Effector memory CD8-positive, alpha-beta T cell (primary cell): ENCODE results near the gene CHRNB2.

ENCODE experiments used
- ATAC-seq: fragments of 150-1000 bp; cut with Tn5 transposase; replicated peaks from 2 replicates; pipeline ENCODE4 v1.10.0; 2021; ENCODE audit warnings: mild to moderate bottlenecking, moderate library complexity
- DNase-seq, 3 experiments: peaks; one replicate each; pipeline ENCODE4 v3.0.0; 2021
- H3K27ac Mint-ChIP-seq, 2 donors: one replicate each; pipeline ENCODE4 v1.8.0; 2022; ENCODE audit warnings: mild to moderate bottlenecking in 2 of 2, mixed read lengths in 2 of 2, moderate library complexity in 2 of 2
- H3K27me3 Mint-ChIP-seq, 2 donors: one replicate each; pipeline ENCODE4 v1.8.0; 2022; ENCODE audit warnings: mixed read lengths in 2 of 2
- H3K36me3 Mint-ChIP-seq: one replicate; pipeline ENCODE4 v1.8.0; 2022; ENCODE audit warnings: mild to moderate bottlenecking, moderate library complexity, mixed read lengths; ENCODE audit not compliant: insufficient read depth
- H3K4me1 Mint-ChIP-seq, 2 donors: one replicate each; pipeline ENCODE4 v1.8.0; 2022; ENCODE audit warnings: low read depth in 2 of 2, mixed read lengths in 2 of 2
- H3K4me3 Mint-ChIP-seq, 2 donors: one replicate each; pipeline ENCODE4 v1.8.0; 2022; ENCODE audit warnings: mild to moderate bottlenecking in 2 of 2, mixed read lengths in 2 of 2, moderate library complexity in 2 of 2
- H3K9me3 Mint-ChIP-seq, 2 donors: one replicate each; pipeline ENCODE4 v1.8.0; 2022; ENCODE audit warnings: mixed read lengths in 2 of 2

CHRNB2 gene

DNA sequence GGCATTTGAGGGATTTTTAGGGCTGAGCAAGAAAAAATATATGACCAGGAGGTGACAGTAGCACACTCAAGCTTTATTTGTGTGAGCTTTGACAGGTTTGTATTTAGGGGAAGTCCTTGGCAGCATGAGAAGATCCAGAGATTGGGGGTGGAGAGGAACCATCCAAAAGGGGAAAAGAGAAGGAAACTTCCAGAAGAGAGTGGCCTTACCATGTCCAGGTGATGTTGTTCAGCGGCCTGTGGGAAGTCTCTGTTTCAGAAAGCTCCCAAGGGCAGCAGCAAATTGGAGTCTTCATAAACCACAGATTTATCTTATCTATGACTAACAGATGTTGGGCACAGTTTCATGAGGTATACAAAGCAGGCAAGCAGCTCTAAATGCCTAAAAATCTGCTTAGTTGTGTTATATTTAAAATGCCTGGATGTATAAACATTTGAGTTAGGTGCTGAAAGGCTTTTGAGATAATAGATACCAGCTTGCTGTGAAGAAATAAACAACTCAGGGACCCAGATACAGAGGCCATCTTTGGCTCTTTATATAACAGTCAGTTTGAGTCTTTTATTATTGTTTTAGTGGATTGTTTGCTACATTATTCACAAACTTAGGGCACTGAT, 61.6 kb downstream of the CHRNB2 start:
- Mint-ChIP-seq H3K4me1 (peaks cover 10 to 12% of the 10 kb centered on the region in 2 donors), H3K27me3 (peaks cover 16 to 22% of the 10 kb centered on the region in 2 donors), H3K4me3 (peak overlapping the region in 1 of 2 donors; percentile 34), H3K27ac (peak overlapping the region; percentile 95 to 97), H3K9me3 (no peaks in the 10 kb centered on the region), H3K36me3 (peaks cover 21% of the 10 kb centered on the region)
- no peak for DNase-seq
- no peak for ATAC-seq
